ENCODE measurements around the gene BSN. TPM values are rescaled to one million over a fixed set of nuclear protein-coding genes. Genes with fewer than 3 reads are reported as not detected.

Gene BSN
- total RNA-seq, 1 donor from 2014 or later: 4.0 TPM

DNA sequence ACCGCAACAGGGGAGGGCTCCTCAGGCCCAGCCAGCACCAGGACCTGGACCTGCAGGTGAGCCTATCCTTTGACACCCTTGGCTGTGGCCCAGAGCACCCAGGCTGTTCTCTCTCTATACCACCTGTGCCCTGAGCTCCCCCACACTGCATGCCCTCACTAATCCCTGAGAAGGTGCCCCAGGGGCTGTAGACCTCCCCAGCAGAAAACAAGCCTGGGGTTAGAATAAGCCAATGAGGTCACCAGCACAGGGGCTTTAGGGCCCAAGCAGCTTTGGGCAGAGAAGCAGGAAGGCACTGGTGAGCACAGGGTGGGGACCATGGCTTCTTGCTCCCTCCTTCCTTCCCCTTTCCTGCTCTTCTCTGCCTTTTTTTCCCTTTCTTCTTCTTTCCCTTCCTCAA, 109.6 kb downstream of the BSN start:
- H3K4me3 Mint-ChIP-seq: no peak overlapping the region
- H3K27ac Mint-ChIP-seq: no peak overlapping the region
- TF ChIP-seq, protein P1, sequence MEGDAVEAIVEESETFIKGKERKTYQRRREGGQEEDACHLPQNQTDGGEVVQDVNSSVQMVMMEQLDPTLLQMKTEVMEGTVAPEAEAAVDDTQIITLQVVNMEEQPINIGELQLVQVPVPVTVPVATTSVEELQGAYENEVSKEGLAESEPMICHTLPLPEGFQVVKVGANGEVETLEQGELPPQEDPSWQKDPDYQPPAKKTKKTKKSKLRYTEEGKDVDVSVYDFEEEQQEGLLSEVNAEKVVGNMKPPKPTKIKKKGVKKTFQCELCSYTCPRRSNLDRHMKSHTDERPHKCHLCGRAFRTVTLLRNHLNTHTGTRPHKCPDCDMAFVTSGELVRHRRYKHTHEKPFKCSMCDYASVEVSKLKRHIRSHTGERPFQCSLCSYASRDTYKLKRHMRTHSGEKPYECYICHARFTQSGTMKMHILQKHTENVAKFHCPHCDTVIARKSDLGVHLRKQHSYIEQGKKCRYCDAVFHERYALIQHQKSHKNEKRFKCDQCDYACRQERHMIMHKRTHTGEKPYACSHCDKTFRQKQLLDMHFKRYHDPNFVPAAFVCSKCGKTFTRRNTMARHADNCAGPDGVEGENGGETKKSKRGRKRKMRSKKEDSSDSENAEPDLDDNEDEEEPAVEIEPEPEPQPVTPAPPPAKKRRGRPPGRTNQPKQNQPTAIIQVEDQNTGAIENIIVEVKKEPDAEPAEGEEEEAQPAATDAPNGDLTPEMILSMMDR (conservative IDR thresholded peaks at IDR 0.05): no peak
- H3K4me1 Mint-ChIP-seq (ENCODE audit: unreplicated experiment): peaks cover 17% of the 10 kb centered on the region
- no peaks in the 10 kb centered on the region for H3K36me3 Mint-ChIP-seq
- no peaks in the 10 kb centered on the region for H3K27me3 Mint-ChIP-seq
- H3K9me3 Mint-ChIP-seq: no peaks in the 10 kb centered on the region
- no peak for DNase-seq (ENCODE audit: extremely low spot score, unreplicated experiment)

DNA sequence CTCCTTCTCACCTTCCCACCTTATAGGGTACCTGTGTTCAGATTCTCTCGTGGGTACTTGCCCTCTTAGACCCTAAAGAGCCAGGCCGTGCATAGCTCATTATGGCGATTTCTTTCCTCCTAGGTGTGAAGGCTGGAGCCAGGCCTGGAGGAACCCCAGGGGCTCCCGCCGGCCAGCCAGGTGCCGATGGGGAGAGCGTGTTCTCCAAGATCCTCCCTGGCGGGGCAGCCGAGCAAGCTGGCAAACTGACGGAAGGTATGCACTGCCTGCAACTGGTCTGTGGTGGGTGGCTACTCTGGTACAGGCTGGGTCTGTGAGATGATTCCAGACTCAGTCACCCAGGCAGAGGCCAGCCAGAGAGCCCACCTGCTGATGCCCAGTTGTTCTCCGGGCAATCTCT, 110.0 kb downstream of the BSN start:
- H3K27me3 Mint-ChIP-seq: no peaks in the 10 kb centered on the region
- TF ChIP-seq, protein P1 (conservative IDR thresholded peaks at IDR 0.05): no peak
- no peaks in the 10 kb centered on the region for H3K9me3 Mint-ChIP-seq
- no peak overlapping the region for H3K4me3 Mint-ChIP-seq
- no peak for DNase-seq (ENCODE audit: extremely low spot score, unreplicated experiment)
- H3K36me3 Mint-ChIP-seq: no peaks in the 10 kb centered on the region
- no peak overlapping the region for H3K27ac Mint-ChIP-seq
- peaks cover 18% of the 10 kb centered on the region for H3K4me1 Mint-ChIP-seq (ENCODE audit: unreplicated experiment)

DNA sequence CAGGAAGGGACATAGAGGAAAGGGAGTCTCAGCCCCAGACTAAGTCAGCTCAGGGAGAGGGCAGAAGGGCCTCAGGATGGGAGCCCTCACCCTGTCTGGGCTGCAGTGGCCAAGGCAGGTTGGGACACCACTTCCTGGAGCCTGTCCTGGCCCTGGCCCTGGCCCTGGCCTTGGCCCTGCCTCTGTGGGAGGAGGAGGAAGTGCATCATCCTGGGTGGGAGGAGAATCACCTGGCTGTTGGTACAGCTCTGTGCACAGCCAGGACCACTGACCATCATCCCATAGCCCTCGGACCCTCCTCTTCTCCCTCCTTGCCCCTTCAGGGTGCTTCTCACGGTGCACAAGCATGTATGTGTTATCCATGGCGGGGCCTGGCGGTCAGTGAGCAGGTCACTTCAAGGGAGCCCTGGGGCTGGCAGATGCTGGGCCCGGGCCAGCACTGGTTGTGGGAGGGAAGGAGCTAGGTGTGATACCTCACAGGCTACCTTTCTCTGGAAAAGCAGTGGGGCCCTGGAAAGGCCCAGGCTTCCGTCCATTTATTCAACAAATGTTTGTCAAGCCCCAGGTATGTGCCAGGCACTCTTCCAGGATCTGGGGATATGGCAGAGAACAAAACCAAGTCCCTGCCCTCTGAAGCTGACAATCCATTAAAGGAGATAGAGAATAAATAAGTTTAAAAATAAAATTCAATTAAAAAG, 111.7 kb downstream of the BSN start:
- H3K9me3 Mint-ChIP-seq: no peaks in the 10 kb centered on the region
- no peak overlapping the region for H3K4me3 Mint-ChIP-seq
- H3K4me1 Mint-ChIP-seq (ENCODE audit: unreplicated experiment): peaks cover 23% of the 10 kb centered on the region
- DNase-seq (ENCODE audit: extremely low spot score, unreplicated experiment): no peak
- no peaks in the 10 kb centered on the region for H3K36me3 Mint-ChIP-seq
- H3K27me3 Mint-ChIP-seq: no peaks in the 10 kb centered on the region
- TF ChIP-seq, protein P1 (conservative IDR thresholded peaks at IDR 0.05): no peak
- no peak overlapping the region for H3K27ac Mint-ChIP-seq

DNA sequence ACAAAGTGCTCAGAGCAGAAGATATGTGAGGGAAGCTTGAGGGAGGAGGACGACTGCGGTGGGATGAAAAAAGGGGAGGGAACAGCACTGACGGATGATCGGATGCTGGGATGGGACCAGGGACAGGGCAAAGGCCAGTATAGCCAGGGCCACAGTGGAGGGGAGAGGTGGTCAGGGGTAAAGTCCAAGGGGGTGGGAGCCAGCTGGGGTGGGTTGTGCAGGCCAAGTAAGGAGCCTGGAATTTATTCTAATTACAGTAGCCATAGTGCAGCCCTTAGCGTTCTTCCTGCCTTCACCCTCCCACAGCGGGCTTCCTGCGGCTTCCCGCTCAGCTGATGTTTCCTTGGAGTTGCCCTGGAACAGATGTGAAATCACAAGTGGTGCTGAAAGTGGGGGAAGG, 112.3 kb downstream of the BSN start:
- Mint-ChIP-seq H3K27ac (no peak overlapping the region), H3K4me3 (peak overlapping the region; percentile 23), H3K36me3 (no peaks in the 10 kb centered on the region), H3K9me3 (no peaks in the 10 kb centered on the region), H3K4me1 (ENCODE audit: unreplicated experiment) (peaks cover 28% of the 10 kb centered on the region), H3K27me3 (no peaks in the 10 kb centered on the region)
- no peak for DNase-seq (ENCODE audit: extremely low spot score, unreplicated experiment)
- TF ChIP-seq, protein P1 (conservative IDR thresholded peaks at IDR 0.05): no peak

DNA sequence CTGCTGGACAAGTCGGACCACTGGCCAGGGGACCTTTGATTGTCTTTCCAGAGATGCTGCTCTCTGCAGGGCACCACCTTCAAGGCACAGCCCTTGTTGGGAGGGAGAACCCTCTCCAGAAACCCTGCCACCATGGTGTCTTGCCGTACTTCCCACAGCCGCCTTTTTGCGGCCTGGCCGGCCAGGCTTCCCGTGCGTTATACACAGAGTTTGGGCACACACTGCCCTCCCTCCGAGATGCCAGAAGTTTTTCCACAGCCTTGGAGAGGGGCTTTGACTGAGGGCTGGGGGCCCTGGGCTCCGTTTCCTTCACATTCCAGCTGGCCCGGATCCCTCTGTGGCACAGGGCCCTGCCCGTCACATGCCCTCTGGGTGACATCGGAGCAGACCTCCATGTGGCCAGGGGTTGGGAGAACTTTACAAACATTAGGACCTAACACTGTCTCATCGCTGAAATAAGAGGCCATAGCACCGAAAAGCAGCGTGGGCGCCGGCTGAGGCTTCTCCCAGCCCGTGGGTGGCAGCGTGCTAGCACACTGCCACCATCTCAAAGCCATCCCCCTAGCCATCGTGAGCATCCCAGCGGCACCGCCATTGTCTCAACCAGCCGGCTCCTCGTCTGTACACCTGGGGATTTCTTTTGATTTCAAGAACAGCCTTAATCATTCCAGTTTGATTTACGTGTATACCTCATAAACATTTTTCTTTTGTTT, 113.6 kb downstream of the BSN start:
- TF ChIP-seq, protein P1 (conservative IDR thresholded peaks at IDR 0.05): no peak
- Mint-ChIP-seq H3K27ac (no peak overlapping the region), H3K36me3 (no peaks in the 10 kb centered on the region), H3K27me3 (no peaks in the 10 kb centered on the region), H3K4me1 (ENCODE audit: unreplicated experiment) (peaks cover 35% of the 10 kb centered on the region), H3K9me3 (no peaks in the 10 kb centered on the region), H3K4me3 (peak overlapping the region; percentile 40)
- DNase-seq (ENCODE audit: extremely low spot score, unreplicated experiment): no peak

All from type B pancreatic cell (in vitro differentiated cells).